ENCODE data around the gene EIF5A2.

The EIF5A2 gene

GRCh38 chr3:170840291-170840859 is 68.1 kb downstream of the EIF5A2 start:
- no peak overlapping the region for H3K27ac ChIP-seq (ENCODE audit: low read length)
- peaks cover 3% of the 10 kb centered on the region; the same call in 1 of the 2 replicates for H3K4me1 ChIP-seq (ENCODE audit: insufficient read depth, low read length)
- no peaks in the 10 kb centered on the region for H3K36me3 ChIP-seq (ENCODE audit: insufficient read depth, low read depth, low read length)
- H3K4me3 ChIP-seq (ENCODE audit: low read length): no peak overlapping the region
- no peaks in the 10 kb centered on the region for H3K27me3 ChIP-seq (ENCODE audit: insufficient read depth, low read length)
- H3K9me3 ChIP-seq (ENCODE audit: insufficient read depth, low read depth, low read length): no peaks in the 10 kb centered on the region
- no peak overlapping the region for H3K9ac ChIP-seq (ENCODE audit: low read depth, low read length)

- H3K36me3 ChIP-seq (ENCODE audit: insufficient read depth, low read depth, low read length): no peaks in the 10 kb centered on the region
- H3K27ac ChIP-seq (ENCODE audit: low read length): no peak overlapping the region
- no peaks in the 10 kb centered on the region for H3K9me3 ChIP-seq (ENCODE audit: insufficient read depth, low read depth, low read length)
- H3K9ac ChIP-seq (ENCODE audit: low read depth, low read length): no peak overlapping the region
- H3K4me1 ChIP-seq (ENCODE audit: insufficient read depth, low read length): peaks cover 7% of the 10 kb centered on the region; the same call in 1 of the 2 replicates
- no peaks in the 10 kb centered on the region for H3K27me3 ChIP-seq (ENCODE audit: insufficient read depth, low read length)
- H3K4me3 ChIP-seq (ENCODE audit: low read length): no peak overlapping the region
Measured at GRCh38 chr3:170839518-170840100, 68.8 kb downstream of the EIF5A2 start.

Measured in iPS-20b (cell line).